ENCODE measurements around the gene SUFU. TPM values are rescaled to one million over a fixed set of nuclear protein-coding genes. Genes with fewer than 3 reads are reported as not detected.

Gene SUFU
- total RNA-seq, 1 donor from 2014 or later = 6.2 TPM

DNA sequence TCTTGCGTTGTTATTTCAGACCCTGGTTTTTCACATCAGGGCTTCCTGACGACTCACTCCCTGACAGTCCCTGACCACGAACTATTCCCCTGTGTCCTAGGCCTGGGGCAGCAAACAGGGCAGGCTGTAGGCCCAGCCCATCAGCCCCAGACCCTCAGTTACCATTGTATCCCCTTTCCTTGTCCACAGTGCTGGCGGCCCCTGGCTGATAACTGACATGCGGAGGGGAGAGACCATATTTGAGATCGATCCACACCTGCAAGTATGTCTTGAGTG, 90.0 kb downstream of the SUFU start:
- DNase-seq (ENCODE audit: low read depth) = no peak
- H3K4me3 ChIP-seq (ENCODE audit: low read depth, low read length) = no peak overlapping the region
- no peak for TF ChIP-seq CTCF (conservative IDR thresholded peaks at IDR 0.05; ENCODE audit: low read depth, low read length)

- H3K4me3 ChIP-seq (ENCODE audit: low read depth, low read length) = no peak overlapping the region
- no peak for DNase-seq (ENCODE audit: low read depth)
- no peak for TF ChIP-seq CTCF (conservative IDR thresholded peaks at IDR 0.05; ENCODE audit: low read depth, low read length)
Observed at GRCh38 chr10:102595293-102595692, 91.5 kb downstream of the SUFU start.

DNA sequence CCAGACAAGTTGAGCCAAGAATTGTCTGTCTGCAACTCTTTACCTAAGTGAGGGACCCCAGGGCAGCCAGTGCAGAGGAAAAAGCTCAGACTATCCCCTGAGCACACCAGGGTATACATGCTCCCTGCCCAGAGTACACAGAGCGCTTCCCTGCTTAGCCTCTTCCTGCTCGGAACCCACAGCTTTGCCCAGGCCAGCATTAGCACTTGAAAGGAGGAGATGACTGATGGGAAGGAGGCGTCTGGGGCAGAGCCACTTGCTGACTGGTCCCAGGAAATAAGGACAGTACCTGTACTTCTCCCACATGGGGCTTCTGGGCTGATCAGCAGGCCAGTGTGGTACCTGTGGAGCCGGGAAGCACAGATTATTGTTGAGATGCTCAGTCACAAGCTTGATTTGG, 92.1 kb downstream of the SUFU start:
- DNase-seq (ENCODE audit: low read depth) = no peak
- TF ChIP-seq CTCF (conservative IDR thresholded peaks at IDR 0.05; ENCODE audit: low read depth, low read length) = no peak
- no peak overlapping the region for H3K4me3 ChIP-seq (ENCODE audit: low read depth, low read length)

DNA sequence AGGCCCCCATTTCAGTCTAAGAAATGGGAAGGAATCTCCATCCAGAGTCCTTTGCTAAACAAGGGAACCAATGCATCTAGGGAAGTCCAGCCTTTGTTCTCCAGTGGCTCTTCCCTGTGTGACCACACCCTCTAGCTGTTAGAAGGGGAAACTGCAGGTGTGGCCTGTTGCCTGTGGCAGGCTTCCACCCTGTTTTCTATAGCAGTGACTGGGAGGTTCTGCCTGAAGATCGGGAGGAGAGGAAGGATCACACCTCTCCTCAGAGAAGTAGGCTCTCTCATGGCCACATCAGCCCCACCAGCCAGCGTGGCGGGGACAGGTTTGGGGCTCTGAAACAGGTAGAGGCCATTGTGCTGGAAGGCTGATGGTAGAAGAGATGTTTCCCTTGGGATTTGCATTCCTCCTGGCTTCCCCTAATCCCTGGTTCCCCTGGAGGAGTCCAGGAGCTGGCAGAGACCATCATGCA, 92.8 kb downstream of the SUFU start:
- no peak overlapping the region for H3K4me3 ChIP-seq (ENCODE audit: low read depth, low read length)
- no peak for DNase-seq (ENCODE audit: low read depth)
- TF ChIP-seq CTCF (conservative IDR thresholded peaks at IDR 0.05; ENCODE audit: low read depth, low read length) = peak; percentile 93

DNA sequence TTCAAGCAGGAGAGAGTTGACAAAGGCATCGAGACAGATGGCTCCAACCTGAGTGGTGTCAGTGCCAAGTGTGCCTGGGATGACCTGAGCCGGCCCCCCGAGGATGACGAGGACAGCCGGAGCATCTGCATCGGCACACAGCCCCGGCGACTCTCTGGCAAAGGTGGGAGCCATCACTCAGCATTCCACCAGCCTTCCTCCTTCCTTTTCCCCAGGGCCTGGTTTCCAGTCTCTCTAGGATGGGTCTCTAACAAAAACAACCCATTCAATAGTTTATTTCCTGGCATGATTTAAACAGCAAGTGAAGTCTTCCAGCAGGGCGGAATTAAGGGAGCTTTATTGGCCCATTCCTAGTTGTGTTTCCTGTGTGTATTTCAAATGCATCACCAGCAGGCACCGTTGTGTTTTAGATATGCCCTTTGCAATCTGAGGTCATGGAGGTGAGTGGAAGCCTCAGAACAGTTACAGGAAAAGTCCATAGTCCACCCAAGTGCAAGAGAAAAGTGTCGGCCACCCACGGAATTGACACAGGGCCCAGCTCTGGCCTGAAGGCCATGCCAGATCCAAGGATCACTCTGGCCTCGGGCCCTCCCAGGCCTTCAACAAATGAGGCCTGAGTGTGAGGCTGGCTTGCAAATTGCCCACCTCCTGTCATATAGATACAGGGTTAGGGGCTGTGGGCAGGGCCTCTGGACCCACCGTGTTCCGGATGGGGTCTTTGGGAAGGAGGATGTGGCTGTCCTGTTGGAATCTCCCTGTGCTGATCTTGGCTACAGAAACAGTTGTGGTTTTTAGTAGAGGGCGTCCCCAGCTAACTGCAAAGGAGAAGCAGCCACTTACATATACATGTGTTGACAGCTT, 93.6 kb downstream of the SUFU start:
- DNase-seq (ENCODE audit: low read depth) = no peak
- H3K4me3 ChIP-seq (ENCODE audit: low read depth, low read length) = no peak overlapping the region
- no peak for TF ChIP-seq CTCF (conservative IDR thresholded peaks at IDR 0.05; ENCODE audit: low read depth, low read length)

- DNase-seq (ENCODE audit: low read depth) = no peak
- H3K4me3 ChIP-seq (ENCODE audit: low read depth, low read length) = no peak overlapping the region
- no peak for TF ChIP-seq CTCF (conservative IDR thresholded peaks at IDR 0.05; ENCODE audit: low read depth, low read length)
Observed at GRCh38 chr10:102598243-102598642, 94.5 kb downstream of the SUFU start.

Data from epithelial cell of proximal tubule (primary cell).